Caco-2 (cell line): ENCODE data around the gene RRAGD. TPM values are rescaled to one million over a fixed set of nuclear protein-coding genes. Genes with fewer than 3 reads are reported as not detected.

Experiments used
- BruUV-seq: library from RNA; stranded (reverse); fragments of 400-500 nt; replicated peaks from 2 replicates; lab custom pipeline; 2021; lab: Mats Ljungman, UMichigan
- CTCF ChIA-PET: fragments of 300-600 bp; sonication (Branson Sonifier 250); formaldehyde crosslinking; loops from one replicate; lab custom pipeline; 2022; ENCODE audit warnings: antibody characterized with exemption; lab: Charles Lee
- POLR2A ChIA-PET: fragments of 300-600 bp; sonication (Branson Sonifier 250); formaldehyde crosslinking; loops from one replicate; lab custom pipeline; 2022; ENCODE audit warnings: antibody characterized with exemption; lab: Charles Lee
- DNase-seq, 2 experiments: peaks; one replicate each; pipeline versions ENCODE4 v3.0.0 to v3.0.0-alpha.2; 2020 to 2022
- H3K27me3 ChIP-seq: replicated peaks from 2 replicates; pipeline ENCODE4 v1.6.0; 2011; ENCODE audit warnings: low read length; ENCODE audit not compliant: control insufficient read depth, insufficient read depth
- H3K36me3 ChIP-seq: 2 replicates; pipeline ENCODE4 v1.5.1; 2011; ENCODE audit warnings: low read length; ENCODE audit not compliant: control insufficient read depth, insufficient read depth
- H3K4me1 ChIP-seq: fragments of 250-450 bp; sonication (Bioruptor Pico); 2 replicates; pipeline ENCODE4 v1.5.1; 2020; ENCODE audit warnings: mild to moderate bottlenecking
- H3K4me3 ChIP-seq: 2 replicates; pipeline ENCODE4 v1.5.1; 2011; ENCODE audit warnings: low read depth, mild to moderate bottlenecking, control low read depth, low read length
- H3K9me3 ChIP-seq: fragments of 250-450 bp; sonication (Bioruptor Pico); 2 replicates; pipeline ENCODE4 v1.5.1; 2020; ENCODE audit warnings: mild to moderate bottlenecking, moderate library complexity
- H3K27ac Mint-ChIP-seq: one replicate; pipeline ENCODE4 v1.8.0; 2022; ENCODE audit warnings: mixed read lengths; ENCODE audit not compliant: unreplicated experiment
- H3K27me3 Mint-ChIP-seq: one replicate; pipeline ENCODE4 v1.8.0; 2022; ENCODE audit warnings: mixed read lengths; ENCODE audit not compliant: insufficient read depth, unreplicated experiment
- H3K36me3 Mint-ChIP-seq: one replicate; pipeline ENCODE4 v1.8.0; 2022; ENCODE audit warnings: mild to moderate bottlenecking, mixed read lengths; ENCODE audit not compliant: insufficient read depth, unreplicated experiment
- H3K4me1 Mint-ChIP-seq: one replicate; pipeline ENCODE4 v1.8.0; 2022; ENCODE audit warnings: low read depth, mixed read lengths; ENCODE audit not compliant: unreplicated experiment
- H3K4me3 Mint-ChIP-seq: one replicate; pipeline ENCODE4 v1.8.0; 2022; ENCODE audit warnings: mild to moderate bottlenecking, moderate library complexity, mixed read lengths; ENCODE audit not compliant: unreplicated experiment
- H3K9me3 Mint-ChIP-seq: one replicate; pipeline ENCODE4 v1.8.0; 2022; ENCODE audit warnings: mixed read lengths; ENCODE audit not compliant: unreplicated experiment
- intact Hi-C: fragments of 100-400 bp; cut with micrococcal nuclease; formaldehyde crosslinking; loops from one replicate; pipeline ENCODE4 v1.10.0; 2022; ENCODE audit not compliant: unreplicated experiment
- total RNA-seq: library from RNA; stranded (reverse); gene quantifications from 2 replicates; pipeline ENCODE4 v1.2.3, GENCODE V29; 2022
- TF ChIP-seq, protein P1 (sequence below), 2 experiments: fragments of 200-600 bp in 1 of 2; IDR thresholded peaks; 1 replicate in 1 of 2; 2 replicates in 1 of 2; pipeline versions ENCODE4 v1.5.1 to v1.8.0; 2011 to 2022; ENCODE audit warnings: antibody characterized with exemption in 1 of 2, control low read depth in 1 of 2, inconsistent platforms in 1 of 2, low read depth in 1 of 2, low read length in 1 of 2, mild to moderate bottlenecking in 1 of 2, moderate library complexity in 1 of 2; ENCODE audit not compliant: insufficient read depth in 1 of 2, severe bottlenecking in 1 of 2, unreplicated experiment in 1 of 2

RRAGD gene
- total RNA-seq, 1 experiment from 2014 or later: 8.0 TPM

DNA sequence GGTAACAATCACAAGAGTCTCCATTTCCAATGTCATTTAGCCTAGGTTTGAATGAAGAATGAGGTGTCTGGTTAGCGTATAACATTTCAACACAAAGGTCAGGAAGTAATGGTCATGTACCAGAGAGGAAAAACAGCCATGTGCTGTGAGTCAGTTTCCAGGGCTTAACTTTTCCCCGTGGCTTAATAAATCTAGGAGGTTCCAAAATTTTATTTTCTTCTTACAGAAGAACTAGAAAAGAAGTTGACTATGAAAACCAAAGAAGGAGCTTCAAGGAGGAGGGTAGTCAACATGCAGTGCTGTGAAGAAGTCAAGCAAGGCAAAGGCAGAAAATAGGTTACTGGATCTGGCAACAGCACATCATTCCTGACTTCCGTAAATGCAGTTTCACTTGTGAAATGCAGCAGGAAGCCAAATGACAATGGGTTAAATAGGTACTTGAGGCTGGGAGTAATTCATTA lies 88.5 kb downstream of the RRAGD start:
- intact Hi-C loops: no loop called here
- Mint-ChIP-seq H3K27ac (no peak overlapping the region), H3K9me3 (peaks cover 20% of the 10 kb centered on the region), H3K4me1 (peaks cover 25% of the 10 kb centered on the region), H3K36me3 (peaks cover 17% of the 10 kb centered on the region), H3K27me3 (no peaks in the 10 kb centered on the region), H3K4me3 (no peak overlapping the region)
- no peak for DNase-seq
- Histone ChIP-seq H3K27me3 (no peaks in the 10 kb centered on the region), H3K4me3 (no peak overlapping the region), H3K9me3 (no peaks in the 10 kb centered on the region), H3K4me1 (peaks cover 12% of the 10 kb centered on the region; the same call in 1 of the 2 replicates), H3K36me3 (no peaks in the 10 kb centered on the region; the same call in 1 of the 2 replicates)
- ChIA-PET POLR2A (no interaction called here), CTCF (no interaction called here)
- BruUV-seq: no TSS peak
- TF ChIP-seq, protein P1, sequence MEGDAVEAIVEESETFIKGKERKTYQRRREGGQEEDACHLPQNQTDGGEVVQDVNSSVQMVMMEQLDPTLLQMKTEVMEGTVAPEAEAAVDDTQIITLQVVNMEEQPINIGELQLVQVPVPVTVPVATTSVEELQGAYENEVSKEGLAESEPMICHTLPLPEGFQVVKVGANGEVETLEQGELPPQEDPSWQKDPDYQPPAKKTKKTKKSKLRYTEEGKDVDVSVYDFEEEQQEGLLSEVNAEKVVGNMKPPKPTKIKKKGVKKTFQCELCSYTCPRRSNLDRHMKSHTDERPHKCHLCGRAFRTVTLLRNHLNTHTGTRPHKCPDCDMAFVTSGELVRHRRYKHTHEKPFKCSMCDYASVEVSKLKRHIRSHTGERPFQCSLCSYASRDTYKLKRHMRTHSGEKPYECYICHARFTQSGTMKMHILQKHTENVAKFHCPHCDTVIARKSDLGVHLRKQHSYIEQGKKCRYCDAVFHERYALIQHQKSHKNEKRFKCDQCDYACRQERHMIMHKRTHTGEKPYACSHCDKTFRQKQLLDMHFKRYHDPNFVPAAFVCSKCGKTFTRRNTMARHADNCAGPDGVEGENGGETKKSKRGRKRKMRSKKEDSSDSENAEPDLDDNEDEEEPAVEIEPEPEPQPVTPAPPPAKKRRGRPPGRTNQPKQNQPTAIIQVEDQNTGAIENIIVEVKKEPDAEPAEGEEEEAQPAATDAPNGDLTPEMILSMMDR (IDR thresholded peaks at IDR 0.05; ENCODE audit: insufficient read depth in 1 of 2, low read depth in 1 of 2, low read length in 1 of 2, severe bottlenecking in 1 of 2, unreplicated experiment in 1 of 2): no peak

DNA sequence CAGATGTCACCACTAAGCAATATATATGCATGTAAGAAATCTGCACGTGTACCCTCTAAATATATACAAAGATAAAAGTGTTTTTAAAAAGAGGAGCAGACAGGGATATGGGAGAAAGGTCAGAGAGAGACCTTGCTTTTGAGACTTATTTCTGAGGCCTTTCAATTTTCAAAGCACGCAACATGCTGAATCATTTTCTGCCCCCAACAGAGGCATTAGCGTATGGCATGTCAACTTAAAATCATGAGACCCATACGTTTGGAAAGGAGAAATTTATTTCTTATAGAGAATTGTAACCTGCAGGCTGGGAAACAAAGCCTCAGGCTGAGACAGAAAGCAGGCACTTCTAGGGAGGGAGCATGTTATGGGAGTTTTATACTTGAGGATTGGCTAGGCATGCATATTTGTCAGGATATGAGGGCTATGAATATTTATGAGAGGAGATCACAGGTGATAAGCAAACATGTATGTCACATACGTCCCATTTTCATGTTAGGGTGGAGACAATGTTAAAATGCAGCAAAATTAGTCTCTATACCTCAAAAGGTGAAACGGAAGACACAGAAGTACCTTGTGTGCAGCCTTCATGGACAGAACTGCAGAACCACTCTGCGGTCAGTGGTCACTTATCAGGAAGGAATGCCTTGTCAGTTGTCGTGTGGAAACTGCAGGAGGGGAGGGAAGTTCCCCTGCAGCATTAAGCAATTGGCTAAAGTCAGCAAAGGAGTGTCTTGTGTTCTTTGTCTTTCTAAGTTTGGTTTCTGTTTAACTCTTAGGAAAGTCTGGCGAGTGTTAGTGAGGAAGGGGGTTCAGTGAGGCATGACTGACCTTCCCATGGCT lies 90.7 kb downstream of the RRAGD start:
- Histone ChIP-seq H3K27me3 (no peaks in the 10 kb centered on the region), H3K36me3 (no peaks in the 10 kb centered on the region), H3K4me1 (peaks cover 12% of the 10 kb centered on the region; the same call in 1 of the 2 replicates), H3K4me3 (no peak overlapping the region), H3K9me3 (no peaks in the 10 kb centered on the region)
- intact Hi-C loops: no loop called here
- POLR2A ChIA-PET: no interaction called here
- Mint-ChIP-seq H3K27ac (peak overlapping the region; percentile 30), H3K9me3 (peaks cover 28% of the 10 kb centered on the region), H3K27me3 (no peaks in the 10 kb centered on the region), H3K4me1 (peaks cover 25% of the 10 kb centered on the region), H3K36me3 (peaks cover 17% of the 10 kb centered on the region), H3K4me3 (peak overlapping the region; percentile 46)
- peak in 1 of 2 experiments; percentile 63 for DNase-seq
- TF ChIP-seq, protein P1 (IDR thresholded peaks at IDR 0.05; ENCODE audit: insufficient read depth in 1 of 2, low read depth in 1 of 2, low read length in 1 of 2, severe bottlenecking in 1 of 2, unreplicated experiment in 1 of 2): no peak
- BruUV-seq: no TSS peak
- CTCF ChIA-PET: no interaction called here

DNA sequence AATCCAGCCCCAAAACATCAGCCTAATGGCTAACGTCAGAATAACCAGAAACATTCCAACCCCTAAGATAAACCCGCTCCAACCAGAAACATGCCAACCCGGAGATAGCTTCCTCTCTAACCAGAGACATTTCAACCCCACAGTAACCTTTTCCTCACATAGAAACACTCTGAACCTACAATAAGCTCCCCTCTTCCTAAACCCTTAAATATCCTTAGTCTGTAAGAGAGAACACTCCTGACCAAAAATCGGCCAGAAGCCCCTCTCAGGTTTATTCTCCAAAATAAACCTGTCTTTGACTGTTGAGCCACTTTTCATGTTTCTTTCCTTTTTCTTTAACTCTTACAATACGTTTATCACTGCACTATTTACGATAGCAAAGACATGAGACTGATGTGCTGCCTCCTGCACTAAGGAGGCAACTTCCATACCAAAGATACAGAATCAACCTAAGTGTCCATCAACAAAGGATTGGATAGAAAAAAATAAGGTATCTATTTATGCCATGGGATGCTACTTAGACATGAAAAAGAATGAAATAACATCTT lies 92.0 kb downstream of the RRAGD start:
- H3K27ac Mint-ChIP-seq: no peak overlapping the region

More for the DNA sequence above, 92.0 kb downstream of the RRAGD start:
- intact Hi-C loops: no loop called here
- DNase-seq: no peak
- Histone ChIP-seq H3K4me1 (peaks cover 12% of the 10 kb centered on the region; the same call in 1 of the 2 replicates), H3K4me3 (no peak overlapping the region), H3K36me3 (no peaks in the 10 kb centered on the region), H3K9me3 (no peaks in the 10 kb centered on the region), H3K27me3 (no peaks in the 10 kb centered on the region)
- H3K4me3 Mint-ChIP-seq: no peak overlapping the region
- ChIA-PET POLR2A (no interaction called here), CTCF (no interaction called here)
- H3K4me1 Mint-ChIP-seq: peaks cover 25% of the 10 kb centered on the region
- no peaks in the 10 kb centered on the region for H3K27me3 Mint-ChIP-seq
- BruUV-seq: no TSS peak
- H3K36me3 Mint-ChIP-seq: peaks cover 17% of the 10 kb centered on the region
- TF ChIP-seq, protein P1 (IDR thresholded peaks at IDR 0.05; ENCODE audit: insufficient read depth in 1 of 2, low read depth in 1 of 2, low read length in 1 of 2, severe bottlenecking in 1 of 2, unreplicated experiment in 1 of 2): no peak
- H3K9me3 Mint-ChIP-seq: peaks cover 28% of the 10 kb centered on the region
